GM23338 (cell line): ENCODE measurements around the gene UBAP1L.

ENCODE experiments used
- CREB1 ChIP-seq: fragments of 250-450 bp; sonication (Bioruptor Pico); IDR thresholded peaks from 2 replicates; pipeline ENCODE4 v1.5.0; 2020; ENCODE audit warnings: low read depth, mild to moderate bottlenecking, moderate library complexity
- EZH2 ChIP-seq: fragments of 200-600 bp; sonication (generic); IDR thresholded peaks from one replicate; pipeline ENCODE4 v1.8.0; 2017; ENCODE audit warnings: antibody characterized with exemption, mild to moderate bottlenecking, low read depth; ENCODE audit not compliant: unreplicated experiment
- EZH2phosphoT487 ChIP-seq: fragments of 200-600 bp; sonication (generic); IDR thresholded peaks from one replicate; pipeline ENCODE4 v1.8.1; 2018; ENCODE audit warnings: antibody characterized with exemption; ENCODE audit not compliant: unreplicated experiment
- NANOG ChIP-seq: IDR thresholded peaks from 2 replicates; pipeline ENCODE4 v1.6.1; 2016; ENCODE audit warnings: antibody characterized with exemption, borderline replicate concordance
- POLR2AphosphoS5 ChIP-seq: IDR thresholded peaks from 2 replicates; pipeline ENCODE4 v1.6.1; 2016; ENCODE audit warnings: antibody characterized with exemption, low read depth
- ZNF114 ChIP-seq: fragments of 250-450 bp; sonication (Bioruptor Pico); IDR thresholded peaks from 2 replicates; pipeline ENCODE4 v1.5.0; 2020; ENCODE audit warnings: mild to moderate bottlenecking, moderate library complexity
- ZNF331 ChIP-seq: fragments of 250-450 bp; sonication (Bioruptor Pico); IDR thresholded peaks from 2 replicates; pipeline ENCODE4 v1.5.0; 2020; ENCODE audit warnings: low read depth, mild to moderate bottlenecking, moderate library complexity
- TF ChIP-seq, protein P1 (sequence below), 2 experiments: fragments of 200-600 bp in 1 of 2; sonication (generic) in 1 of 2; conservative IDR thresholded peaks; 2 replicates each; pipeline versions ENCODE4 v1.5.1 to v1.6.1; 2016 to 2017; ENCODE audit warnings: antibody characterized with exemption in 2 of 2, low read depth in 2 of 2, mild to moderate bottlenecking in 2 of 2, moderate library complexity in 1 of 2
- TF ChIP-seq, protein P2 (sequence below): IDR thresholded peaks from 2 replicates; pipeline ENCODE4 v1.6.1; 2016; ENCODE audit warnings: antibody characterized with exemption
- TF ChIP-seq, protein P3 (sequence below): fragments of 250-450 bp; sonication (Bioruptor Pico); IDR thresholded peaks from 2 replicates; pipeline ENCODE4 v1.5.0; 2020; ENCODE audit warnings: mild to moderate bottlenecking, moderate library complexity
- TF ChIP-seq, protein P4 (sequence below): IDR thresholded peaks from one replicate; pipeline ENCODE4 v1.6.1; 2018; ENCODE audit warnings: antibody characterized with exemption; ENCODE audit not compliant: unreplicated experiment

DNA sequence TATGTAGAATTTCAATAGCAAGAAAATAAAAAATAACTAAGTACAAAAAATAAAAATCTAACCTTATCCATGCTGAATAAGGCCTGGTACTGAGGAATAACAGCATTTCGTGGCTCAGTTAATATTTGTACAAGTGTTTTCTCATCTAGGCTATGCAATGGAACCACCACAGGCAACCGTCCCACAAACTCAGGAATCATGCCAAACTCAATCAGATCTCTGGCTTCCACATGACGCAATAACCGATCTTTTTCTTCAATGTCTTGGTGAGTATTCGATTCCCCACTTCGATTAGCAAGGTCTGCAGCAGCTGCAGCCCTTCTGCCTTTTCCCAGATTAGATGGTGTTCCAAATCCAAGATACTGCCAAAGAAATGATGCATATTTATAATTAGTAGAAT is 39.7 kb upstream of the UBAP1L start:
- TF ChIP-seq, protein P1, sequence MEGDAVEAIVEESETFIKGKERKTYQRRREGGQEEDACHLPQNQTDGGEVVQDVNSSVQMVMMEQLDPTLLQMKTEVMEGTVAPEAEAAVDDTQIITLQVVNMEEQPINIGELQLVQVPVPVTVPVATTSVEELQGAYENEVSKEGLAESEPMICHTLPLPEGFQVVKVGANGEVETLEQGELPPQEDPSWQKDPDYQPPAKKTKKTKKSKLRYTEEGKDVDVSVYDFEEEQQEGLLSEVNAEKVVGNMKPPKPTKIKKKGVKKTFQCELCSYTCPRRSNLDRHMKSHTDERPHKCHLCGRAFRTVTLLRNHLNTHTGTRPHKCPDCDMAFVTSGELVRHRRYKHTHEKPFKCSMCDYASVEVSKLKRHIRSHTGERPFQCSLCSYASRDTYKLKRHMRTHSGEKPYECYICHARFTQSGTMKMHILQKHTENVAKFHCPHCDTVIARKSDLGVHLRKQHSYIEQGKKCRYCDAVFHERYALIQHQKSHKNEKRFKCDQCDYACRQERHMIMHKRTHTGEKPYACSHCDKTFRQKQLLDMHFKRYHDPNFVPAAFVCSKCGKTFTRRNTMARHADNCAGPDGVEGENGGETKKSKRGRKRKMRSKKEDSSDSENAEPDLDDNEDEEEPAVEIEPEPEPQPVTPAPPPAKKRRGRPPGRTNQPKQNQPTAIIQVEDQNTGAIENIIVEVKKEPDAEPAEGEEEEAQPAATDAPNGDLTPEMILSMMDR (conservative IDR thresholded peaks at IDR 0.05; ENCODE audit: low read depth in 2 of 2) = no peak
- TF ChIP-seq EZH2 (no peak), POLR2AphosphoS5 (no peak), EZH2phosphoT487 (no peak), ZNF331 (no peak), CREB1 (CRISPR knock-in tag) (no peak), NANOG (no peak), ZNF114 (CRISPR knock-in tag) (no peak)
- TF ChIP-seq, protein P2, sequence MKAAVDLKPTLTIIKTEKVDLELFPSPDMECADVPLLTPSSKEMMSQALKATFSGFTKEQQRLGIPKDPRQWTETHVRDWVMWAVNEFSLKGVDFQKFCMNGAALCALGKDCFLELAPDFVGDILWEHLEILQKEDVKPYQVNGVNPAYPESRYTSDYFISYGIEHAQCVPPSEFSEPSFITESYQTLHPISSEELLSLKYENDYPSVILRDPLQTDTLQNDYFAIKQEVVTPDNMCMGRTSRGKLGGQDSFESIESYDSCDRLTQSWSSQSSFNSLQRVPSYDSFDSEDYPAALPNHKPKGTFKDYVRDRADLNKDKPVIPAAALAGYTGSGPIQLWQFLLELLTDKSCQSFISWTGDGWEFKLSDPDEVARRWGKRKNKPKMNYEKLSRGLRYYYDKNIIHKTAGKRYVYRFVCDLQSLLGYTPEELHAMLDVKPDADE = no peak
- TF ChIP-seq, protein P3, sequence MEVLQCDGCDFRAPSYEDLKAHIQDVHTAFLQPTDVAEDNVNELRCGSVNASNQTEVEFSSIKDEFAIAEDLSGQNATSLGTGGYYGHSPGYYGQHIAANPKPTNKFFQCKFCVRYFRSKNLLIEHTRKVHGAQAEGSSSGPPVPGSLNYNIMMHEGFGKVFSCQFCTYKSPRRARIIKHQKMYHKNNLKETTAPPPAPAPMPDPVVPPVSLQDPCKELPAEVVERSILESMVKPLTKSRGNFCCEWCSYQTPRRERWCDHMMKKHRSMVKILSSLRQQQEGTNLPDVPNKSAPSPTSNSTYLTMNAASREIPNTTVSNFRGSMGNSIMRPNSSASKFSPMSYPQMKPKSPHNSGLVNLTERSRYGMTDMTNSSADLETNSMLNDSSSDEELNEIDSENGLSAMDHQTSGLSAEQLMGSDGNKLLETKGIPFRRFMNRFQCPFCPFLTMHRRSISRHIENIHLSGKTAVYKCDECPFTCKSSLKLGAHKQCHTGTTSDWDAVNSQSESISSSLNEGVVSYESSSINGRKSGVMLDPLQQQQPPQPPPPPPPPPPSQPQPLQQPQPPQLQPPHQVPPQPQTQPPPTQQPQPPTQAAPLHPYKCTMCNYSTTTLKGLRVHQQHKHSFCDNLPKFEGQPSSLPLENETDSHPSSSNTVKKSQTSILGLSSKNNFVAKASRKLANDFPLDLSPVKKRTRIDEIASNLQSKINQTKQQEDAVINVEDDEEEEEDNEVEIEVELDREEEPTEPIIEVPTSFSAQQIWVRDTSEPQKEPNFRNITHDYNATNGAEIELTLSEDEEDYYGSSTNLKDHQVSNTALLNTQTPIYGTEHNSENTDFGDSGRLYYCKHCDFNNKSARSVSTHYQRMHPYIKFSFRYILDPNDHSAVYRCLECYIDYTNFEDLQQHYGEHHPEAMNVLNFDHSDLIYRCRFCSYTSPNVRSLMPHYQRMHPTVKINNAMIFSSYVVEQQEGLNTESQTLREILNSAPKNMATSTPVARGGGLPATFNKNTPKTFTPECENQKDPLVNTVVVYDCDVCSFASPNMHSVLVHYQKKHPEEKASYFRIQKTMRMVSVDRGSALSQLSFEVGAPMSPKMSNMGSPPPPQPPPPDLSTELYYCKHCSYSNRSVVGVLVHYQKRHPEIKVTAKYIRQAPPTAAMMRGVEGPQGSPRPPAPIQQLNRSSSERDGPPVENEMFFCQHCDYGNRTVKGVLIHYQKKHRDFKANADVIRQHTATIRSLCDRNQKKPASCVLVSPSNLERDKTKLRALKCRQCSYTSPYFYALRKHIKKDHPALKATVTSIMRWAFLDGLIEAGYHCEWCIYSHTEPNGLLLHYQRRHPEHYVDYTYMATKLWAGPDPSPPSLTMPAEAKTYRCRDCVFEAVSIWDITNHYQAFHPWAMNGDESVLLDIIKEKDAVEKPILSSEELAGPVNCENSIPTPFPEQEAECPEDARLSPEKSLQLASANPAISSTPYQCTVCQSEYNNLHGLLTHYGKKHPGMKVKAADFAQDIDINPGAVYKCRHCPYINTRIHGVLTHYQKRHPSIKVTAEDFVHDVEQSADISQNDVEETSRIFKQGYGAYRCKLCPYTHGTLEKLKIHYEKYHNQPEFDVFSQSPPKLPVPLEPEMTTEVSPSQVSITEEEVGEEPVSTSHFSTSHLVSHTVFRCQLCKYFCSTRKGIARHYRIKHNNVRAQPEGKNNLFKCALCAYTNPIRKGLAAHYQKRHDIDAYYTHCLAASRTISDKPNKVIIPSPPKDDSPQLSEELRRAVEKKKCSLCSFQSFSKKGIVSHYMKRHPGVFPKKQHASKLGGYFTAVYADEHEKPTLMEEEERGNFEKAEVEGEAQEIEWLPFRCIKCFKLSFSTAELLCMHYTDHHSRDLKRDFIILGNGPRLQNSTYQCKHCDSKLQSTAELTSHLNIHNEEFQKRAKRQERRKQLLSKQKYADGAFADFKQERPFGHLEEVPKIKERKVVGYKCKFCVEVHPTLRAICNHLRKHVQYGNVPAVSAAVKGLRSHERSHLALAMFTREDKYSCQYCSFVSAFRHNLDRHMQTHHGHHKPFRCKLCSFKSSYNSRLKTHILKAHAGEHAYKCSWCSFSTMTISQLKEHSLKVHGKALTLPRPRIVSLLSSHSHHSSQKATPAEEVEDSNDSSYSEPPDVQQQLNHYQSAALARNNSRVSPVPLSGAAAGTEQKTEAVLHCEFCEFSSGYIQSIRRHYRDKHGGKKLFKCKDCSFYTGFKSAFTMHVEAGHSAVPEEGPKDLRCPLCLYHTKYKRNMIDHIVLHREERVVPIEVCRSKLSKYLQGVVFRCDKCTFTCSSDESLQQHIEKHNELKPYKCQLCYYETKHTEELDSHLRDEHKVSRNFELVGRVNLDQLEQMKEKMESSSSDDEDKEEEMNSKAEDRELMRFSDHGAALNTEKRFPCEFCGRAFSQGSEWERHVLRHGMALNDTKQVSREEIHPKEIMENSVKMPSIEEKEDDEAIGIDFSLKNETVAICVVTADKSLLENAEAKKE (CRISPR knock-in tag) = no peak
- TF ChIP-seq, protein P4, sequence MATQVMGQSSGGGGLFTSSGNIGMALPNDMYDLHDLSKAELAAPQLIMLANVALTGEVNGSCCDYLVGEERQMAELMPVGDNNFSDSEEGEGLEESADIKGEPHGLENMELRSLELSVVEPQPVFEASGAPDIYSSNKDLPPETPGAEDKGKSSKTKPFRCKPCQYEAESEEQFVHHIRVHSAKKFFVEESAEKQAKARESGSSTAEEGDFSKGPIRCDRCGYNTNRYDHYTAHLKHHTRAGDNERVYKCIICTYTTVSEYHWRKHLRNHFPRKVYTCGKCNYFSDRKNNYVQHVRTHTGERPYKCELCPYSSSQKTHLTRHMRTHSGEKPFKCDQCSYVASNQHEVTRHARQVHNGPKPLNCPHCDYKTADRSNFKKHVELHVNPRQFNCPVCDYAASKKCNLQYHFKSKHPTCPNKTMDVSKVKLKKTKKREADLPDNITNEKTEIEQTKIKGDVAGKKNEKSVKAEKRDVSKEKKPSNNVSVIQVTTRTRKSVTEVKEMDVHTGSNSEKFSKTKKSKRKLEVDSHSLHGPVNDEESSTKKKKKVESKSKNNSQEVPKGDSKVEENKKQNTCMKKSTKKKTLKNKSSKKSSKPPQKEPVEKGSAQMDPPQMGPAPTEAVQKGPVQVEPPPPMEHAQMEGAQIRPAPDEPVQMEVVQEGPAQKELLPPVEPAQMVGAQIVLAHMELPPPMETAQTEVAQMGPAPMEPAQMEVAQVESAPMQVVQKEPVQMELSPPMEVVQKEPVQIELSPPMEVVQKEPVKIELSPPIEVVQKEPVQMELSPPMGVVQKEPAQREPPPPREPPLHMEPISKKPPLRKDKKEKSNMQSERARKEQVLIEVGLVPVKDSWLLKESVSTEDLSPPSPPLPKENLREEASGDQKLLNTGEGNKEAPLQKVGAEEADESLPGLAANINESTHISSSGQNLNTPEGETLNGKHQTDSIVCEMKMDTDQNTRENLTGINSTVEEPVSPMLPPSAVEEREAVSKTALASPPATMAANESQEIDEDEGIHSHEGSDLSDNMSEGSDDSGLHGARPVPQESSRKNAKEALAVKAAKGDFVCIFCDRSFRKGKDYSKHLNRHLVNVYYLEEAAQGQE = no peak
